SKM-1 treated with dmso at 0.1 percent for 144 hours (cell line): ENCODE results near the gene RYR3.

Source experiments
- DNase-seq: peaks from one replicate; lab custom pipeline; 2025; ENCODE audit not compliant: unreplicated experiment; lab: John Stamatoyannopoulos, UW

RYR3 gene

GRCh38 chr15:33860754-33861153, 550.0 kb downstream of the RYR3 start:
- DNase-seq, result no peak

- DNase-seq, result no peak
These were observed 553.8 kb downstream of the RYR3 start for GRCh38 chr15:33864360-33865075.

- no peak for DNase-seq
These were observed 554.6 kb downstream of the RYR3 start for GRCh38 chr15:33865416-33865815.

GRCh38 chr15:33866101-33866737, 555.5 kb downstream of the RYR3 start:
- no peak for DNase-seq

GRCh38 chr15:33871980-33872379, 561.2 kb downstream of the RYR3 start:
- no peak for DNase-seq

- DNase-seq, result no peak
These were observed 561.8 kb downstream of the RYR3 start for GRCh38 chr15:33872416-33873106.

GRCh38 chr15:33874156-33874555, 563.4 kb downstream of the RYR3 start:
- no peak for DNase-seq

GRCh38 chr15:33882921-33883320, 572.2 kb downstream of the RYR3 start:
- no peak for DNase-seq

GRCh38 chr15:33888176-33888575, 577.4 kb downstream of the RYR3 start:
- no peak for DNase-seq

GRCh38 chr15:33894193-33894592, 583.4 kb downstream of the RYR3 start:
- no peak for DNase-seq

- no peak for DNase-seq
These were observed 591.3 kb downstream of the RYR3 start for GRCh38 chr15:33902043-33902442.

- DNase-seq, result no peak
These were observed 592.9 kb downstream of the RYR3 start for GRCh38 chr15:33903661-33904060.

GRCh38 chr15:33907326-33907725, 596.6 kb downstream of the RYR3 start:
- no peak for DNase-seq

- no peak for DNase-seq
These were observed 597.6 kb downstream of the RYR3 start for GRCh38 chr15:33908406-33908805.

GRCh38 chr15:33910741-33911140, 600.0 kb downstream of the RYR3 start:
- no peak for DNase-seq

GRCh38 chr15:33912326-33912725, 601.6 kb downstream of the RYR3 start:
- no peak for DNase-seq

GRCh38 chr15:33913459-33913858, 602.7 kb downstream of the RYR3 start:
- DNase-seq, result no peak
